Activated T-helper 1 cell treated with anti-CD3 and anti-CD28 coated beads, Interleukin-12 subunit alpha, Interleukin-12 subunit beta, Interleukin-2, Interleukin-4 antibody, amounts not matched to agents 30 ng/mL and 10 ng/mL and 1 ng/mL, durations not matched to agents 14 hours and 24 hours and 36 hours (primary cell): Measurements from ENCODE around the gene MITF. TPM values are rescaled to one million over a fixed set of nuclear protein-coding genes. Genes with fewer than 3 reads are reported as not detected.

Experiments
- DNase-seq: peaks from one replicate; pipeline ENCODE4 v3.0.0; 2021; ENCODE audit warnings: low spot score
- H3K27ac Mint-ChIP-seq: one replicate; pipeline ENCODE4 v1.8.0; 2021; ENCODE audit warnings: mild to moderate bottlenecking, mixed read lengths
- H3K27me3 Mint-ChIP-seq: one replicate; pipeline ENCODE4 v1.8.0; 2022; ENCODE audit warnings: mild to moderate bottlenecking, moderate library complexity, mixed read lengths; ENCODE audit not compliant: insufficient read depth
- H3K36me3 Mint-ChIP-seq: one replicate; pipeline ENCODE4 v1.8.0; 2021; ENCODE audit warnings: low read depth, mixed read lengths
- H3K4me1 Mint-ChIP-seq: one replicate; pipeline ENCODE4 v1.8.0; 2021; ENCODE audit warnings: low read depth, mixed read lengths
- H3K4me3 Mint-ChIP-seq: one replicate; pipeline ENCODE4 v1.8.0; 2021; ENCODE audit warnings: mild to moderate bottlenecking, moderate library complexity, mixed read lengths
- H3K9me3 Mint-ChIP-seq: one replicate; pipeline ENCODE4 v1.8.0; 2021; ENCODE audit warnings: mixed read lengths
- intact Hi-C: fragments of 100-400 bp; cut with micrococcal nuclease; formaldehyde crosslinking; loops from one replicate; pipeline ENCODE4 v1.15.1; 2024
- total RNA-seq: library from RNA; stranded (reverse); gene quantifications from 2 replicates; pipeline ENCODE4 v1.2.3, GENCODE V29; 2022

Gene MITF
- total RNA-seq, 1 donor from 2014 or later: 0.54 TPM

DNA sequence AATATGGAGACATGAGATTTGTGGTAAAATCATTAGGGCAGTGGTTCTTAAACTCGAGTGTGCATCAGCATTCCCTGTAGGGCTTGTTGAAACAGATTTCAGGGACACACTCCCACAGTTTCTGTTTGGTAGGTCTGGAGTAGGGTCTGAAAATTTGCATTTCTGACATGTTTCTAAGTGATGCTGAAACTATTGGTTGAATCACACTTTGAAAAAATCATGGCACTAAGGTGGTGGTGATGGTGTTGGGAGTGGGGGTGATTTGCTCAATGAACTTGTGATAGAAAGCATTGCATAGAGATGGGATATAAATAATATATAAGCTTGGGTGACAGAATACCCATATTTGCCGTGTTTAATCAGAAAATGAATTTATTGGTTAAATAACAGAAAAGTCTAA lies 11.3 kb downstream of the MITF start:
- no peaks in the 10 kb centered on the region for H3K36me3 Mint-ChIP-seq
- DNase-seq: no peak
- no peaks in the 10 kb centered on the region for H3K9me3 Mint-ChIP-seq
- H3K27ac Mint-ChIP-seq: no peak overlapping the region
- H3K4me1 Mint-ChIP-seq: no peaks in the 10 kb centered on the region
- no peak overlapping the region for H3K4me3 Mint-ChIP-seq
- no peaks in the 10 kb centered on the region for H3K27me3 Mint-ChIP-seq
- intact Hi-C loops: no loop called here

DNA sequence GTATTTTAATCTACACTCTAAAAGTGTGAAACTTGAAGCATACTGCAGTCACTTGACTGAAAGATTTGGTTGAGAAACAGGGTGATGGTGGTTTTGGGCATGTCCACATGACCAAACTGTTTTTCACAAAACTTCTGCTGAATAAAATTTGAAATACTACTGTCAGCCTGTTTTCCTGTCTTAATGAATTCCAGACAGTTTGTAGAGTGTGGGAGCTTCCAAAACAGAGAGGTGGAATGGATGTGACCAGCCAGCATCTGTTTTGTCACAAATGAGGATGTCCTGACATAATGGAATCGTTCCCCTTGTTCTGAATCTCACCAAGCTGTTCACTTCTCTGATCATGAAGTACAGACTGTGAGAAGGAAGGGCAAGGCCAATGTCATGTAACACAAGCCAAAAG lies 11.8 kb downstream of the MITF start:
- no peak for DNase-seq
- no peak overlapping the region for H3K27ac Mint-ChIP-seq
- no peak overlapping the region for H3K4me3 Mint-ChIP-seq
- no peaks in the 10 kb centered on the region for H3K4me1 Mint-ChIP-seq
- H3K9me3 Mint-ChIP-seq: no peaks in the 10 kb centered on the region
- no peaks in the 10 kb centered on the region for H3K36me3 Mint-ChIP-seq
- H3K27me3 Mint-ChIP-seq: no peaks in the 10 kb centered on the region
- intact Hi-C loops: no loop called here

DNA sequence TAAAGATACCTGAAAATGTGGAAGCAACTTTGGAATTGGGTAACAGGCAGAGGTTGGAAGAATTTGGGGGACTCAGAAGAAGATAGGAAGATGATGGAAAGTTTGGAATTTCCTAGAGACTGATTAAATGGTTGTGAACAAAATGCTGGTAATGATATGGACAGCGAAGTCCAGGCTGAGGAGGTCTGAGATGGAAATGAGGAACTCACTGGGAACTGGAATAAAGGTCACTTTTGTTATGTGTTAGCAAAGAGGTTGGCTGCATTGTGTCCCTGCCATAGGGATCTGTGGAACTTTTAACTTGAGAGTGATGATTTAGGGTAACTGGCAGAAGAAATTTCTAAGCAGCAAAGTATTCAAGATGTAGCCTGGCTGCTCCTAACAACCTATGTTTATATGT lies 13.0 kb downstream of the MITF start:
- no peak overlapping the region for H3K4me3 Mint-ChIP-seq
- intact Hi-C loops: no loop called here
- H3K27ac Mint-ChIP-seq: no peak overlapping the region
- DNase-seq: no peak
- no peaks in the 10 kb centered on the region for H3K27me3 Mint-ChIP-seq
- H3K9me3 Mint-ChIP-seq: no peaks in the 10 kb centered on the region
- H3K4me1 Mint-ChIP-seq: no peaks in the 10 kb centered on the region
- H3K36me3 Mint-ChIP-seq: no peaks in the 10 kb centered on the region

DNA sequence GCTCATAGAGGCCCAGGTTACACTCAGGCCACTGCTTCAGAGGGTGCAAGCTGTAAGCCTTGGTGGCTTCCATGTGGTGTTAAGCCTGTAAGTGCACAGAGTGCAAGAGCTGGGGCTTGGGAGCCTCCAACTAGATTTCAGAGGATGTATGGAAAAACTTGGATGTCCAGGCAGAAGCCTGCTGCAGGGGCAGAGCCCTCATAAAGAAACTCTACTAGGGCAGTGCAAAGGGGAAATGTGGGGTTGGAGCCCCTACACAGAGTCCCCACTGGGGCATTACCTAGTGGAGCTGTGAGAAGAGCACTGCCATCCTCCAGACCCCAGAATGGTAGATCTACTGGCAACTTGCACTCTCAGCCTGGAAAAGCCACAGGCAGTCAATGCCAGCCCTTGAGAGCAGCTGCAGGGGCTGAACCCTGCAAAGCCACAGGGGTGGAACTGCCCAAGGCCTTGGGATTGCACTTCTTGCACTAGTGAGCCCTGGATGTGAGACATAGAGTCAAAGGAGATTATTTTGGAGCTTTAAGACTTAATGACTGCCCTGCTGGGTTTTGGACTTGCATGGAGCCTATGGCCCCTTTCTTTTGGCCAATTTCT lies 14.0 kb downstream of the MITF start:
- no peak overlapping the region for H3K27ac Mint-ChIP-seq
- no peak overlapping the region for H3K4me3 Mint-ChIP-seq
- no peaks in the 10 kb centered on the region for H3K27me3 Mint-ChIP-seq
- no peaks in the 10 kb centered on the region for H3K36me3 Mint-ChIP-seq
- intact Hi-C loops: no loop called here
- DNase-seq: no peak
- no peaks in the 10 kb centered on the region for H3K9me3 Mint-ChIP-seq
- H3K4me1 Mint-ChIP-seq: no peaks in the 10 kb centered on the region

DNA sequence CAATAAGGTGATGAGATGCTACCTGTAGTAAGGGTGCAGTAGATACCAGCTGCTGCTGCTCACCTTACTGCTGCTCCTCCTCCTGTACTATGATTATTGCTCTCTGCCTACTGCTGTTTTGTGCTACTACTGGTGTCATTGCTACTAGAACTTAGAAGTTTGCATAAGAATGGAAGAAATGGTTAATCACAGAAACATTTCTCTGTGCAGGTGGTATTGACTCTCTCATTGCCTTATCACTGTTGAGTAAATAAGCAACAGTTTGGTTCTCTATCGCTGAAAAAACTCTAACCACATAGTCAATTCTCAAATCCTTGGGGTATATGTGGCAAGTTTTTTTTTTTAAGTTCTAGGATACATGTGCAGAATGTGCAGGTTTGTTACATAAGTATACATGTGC lies 16.5 kb downstream of the MITF start:
- H3K4me1 Mint-ChIP-seq: no peaks in the 10 kb centered on the region
- H3K4me3 Mint-ChIP-seq: no peak overlapping the region
- H3K27ac Mint-ChIP-seq: no peak overlapping the region
- no peaks in the 10 kb centered on the region for H3K36me3 Mint-ChIP-seq
- no peaks in the 10 kb centered on the region for H3K9me3 Mint-ChIP-seq
- DNase-seq: no peak
- intact Hi-C loops: no loop called here
- no peaks in the 10 kb centered on the region for H3K27me3 Mint-ChIP-seq

DNA sequence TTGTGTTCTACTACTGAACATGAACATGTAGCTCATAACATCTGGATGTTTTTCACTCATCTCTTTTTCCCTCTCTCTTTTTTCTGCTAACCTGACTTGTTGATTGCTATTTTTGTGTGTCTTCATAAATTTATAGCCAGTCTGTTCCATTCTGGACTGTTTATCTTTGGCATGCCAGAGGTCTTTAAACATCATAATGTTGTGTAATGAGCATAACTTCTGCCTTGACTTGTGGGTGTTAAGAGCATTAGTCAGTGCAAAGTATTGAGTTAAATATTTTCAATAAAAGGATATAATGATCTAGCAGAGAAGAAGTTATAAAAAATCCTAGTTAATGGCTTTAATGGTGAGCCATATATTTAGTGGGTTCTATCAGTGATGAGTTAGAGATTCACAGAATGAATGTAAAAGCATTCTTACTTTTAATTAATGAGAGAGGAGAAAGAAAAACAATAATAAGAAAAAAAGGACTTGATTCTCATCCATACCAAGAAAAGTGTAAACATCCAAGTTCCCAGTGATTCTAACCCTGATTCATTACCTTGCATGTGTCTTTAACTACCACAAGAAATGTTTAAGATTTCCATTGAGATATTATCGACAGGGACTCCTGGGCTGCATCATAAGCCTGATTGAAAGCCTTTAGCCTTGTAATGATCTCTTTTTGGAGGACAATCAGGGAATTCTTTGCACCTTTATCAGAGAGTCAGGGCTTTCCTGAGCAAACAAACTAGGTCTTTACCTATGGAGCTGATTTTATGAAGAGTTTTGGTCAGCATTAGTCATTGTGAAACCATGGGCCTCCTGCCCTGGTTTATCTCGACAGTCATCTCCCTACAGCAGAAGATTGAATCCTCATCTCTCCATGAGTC lies 22.9 kb downstream of the MITF start:
- peaks cover 2% of the 10 kb centered on the region for H3K27me3 Mint-ChIP-seq

DNA sequence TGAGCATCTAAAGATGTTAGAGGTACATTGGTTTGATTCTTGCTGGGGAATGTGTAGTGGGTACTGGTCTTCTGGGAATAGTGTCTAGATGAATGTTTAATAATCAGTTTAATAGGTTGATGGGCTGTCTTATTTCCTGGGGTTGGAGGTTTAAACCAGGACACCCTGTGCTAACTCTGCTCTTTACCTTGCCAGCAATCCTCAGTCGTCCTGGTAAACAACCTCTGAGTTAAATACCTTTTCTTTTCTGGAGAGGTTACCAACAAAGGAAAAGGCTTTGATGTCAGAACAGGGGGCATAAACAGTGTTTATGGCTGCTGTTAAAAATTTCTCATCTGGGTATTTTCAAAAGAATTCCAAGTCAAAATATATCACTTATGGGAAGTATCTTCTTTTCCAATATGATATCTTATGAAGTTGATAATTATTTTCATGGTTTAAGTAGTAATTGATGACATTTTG lies 23.5 kb downstream of the MITF start:
- H3K9me3 Mint-ChIP-seq: no peaks in the 10 kb centered on the region
- intact Hi-C loops: no loop called here
- no peaks in the 10 kb centered on the region for H3K36me3 Mint-ChIP-seq
- DNase-seq: no peak
- no peak overlapping the region for H3K27ac Mint-ChIP-seq
- H3K4me1 Mint-ChIP-seq: no peaks in the 10 kb centered on the region
- H3K27me3 Mint-ChIP-seq: peaks cover 2% of the 10 kb centered on the region
- H3K4me3 Mint-ChIP-seq: no peak overlapping the region

More for the DNA sequence above, 22.9 kb downstream of the MITF start:
- Mint-ChIP-seq H3K27ac (no peak overlapping the region), H3K9me3 (no peaks in the 10 kb centered on the region), H3K4me3 (no peak overlapping the region), H3K36me3 (no peaks in the 10 kb centered on the region), H3K4me1 (no peaks in the 10 kb centered on the region)
- no peak for DNase-seq
- intact Hi-C loops: no loop called here

DNA sequence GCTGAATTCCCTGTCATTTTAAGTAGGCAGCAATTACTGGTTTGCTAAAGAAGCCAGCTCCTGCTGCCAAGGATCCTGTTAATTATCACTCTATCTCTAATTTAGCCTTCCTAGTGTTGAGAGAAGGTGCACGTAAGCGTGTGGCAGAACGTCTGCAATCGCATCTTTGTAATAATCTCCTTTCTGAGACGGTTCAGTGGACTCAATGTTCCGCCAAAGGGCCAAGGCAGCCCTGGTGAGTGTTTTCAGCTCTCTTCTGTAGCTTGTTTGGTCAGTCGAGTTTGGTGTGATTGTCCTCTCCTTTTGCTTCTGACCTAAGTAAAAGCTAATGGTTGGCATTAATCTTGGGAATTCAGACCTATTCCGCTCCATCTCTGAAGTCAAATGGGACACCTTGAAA lies 24.2 kb downstream of the MITF start:
- no peaks in the 10 kb centered on the region for H3K36me3 Mint-ChIP-seq
- no peak overlapping the region for H3K27ac Mint-ChIP-seq
- no peak for DNase-seq
- H3K9me3 Mint-ChIP-seq: no peaks in the 10 kb centered on the region
- intact Hi-C loops: no loop called here
- H3K4me3 Mint-ChIP-seq: no peak overlapping the region
- peaks cover 2% of the 10 kb centered on the region for H3K27me3 Mint-ChIP-seq
- H3K4me1 Mint-ChIP-seq: no peaks in the 10 kb centered on the region

DNA sequence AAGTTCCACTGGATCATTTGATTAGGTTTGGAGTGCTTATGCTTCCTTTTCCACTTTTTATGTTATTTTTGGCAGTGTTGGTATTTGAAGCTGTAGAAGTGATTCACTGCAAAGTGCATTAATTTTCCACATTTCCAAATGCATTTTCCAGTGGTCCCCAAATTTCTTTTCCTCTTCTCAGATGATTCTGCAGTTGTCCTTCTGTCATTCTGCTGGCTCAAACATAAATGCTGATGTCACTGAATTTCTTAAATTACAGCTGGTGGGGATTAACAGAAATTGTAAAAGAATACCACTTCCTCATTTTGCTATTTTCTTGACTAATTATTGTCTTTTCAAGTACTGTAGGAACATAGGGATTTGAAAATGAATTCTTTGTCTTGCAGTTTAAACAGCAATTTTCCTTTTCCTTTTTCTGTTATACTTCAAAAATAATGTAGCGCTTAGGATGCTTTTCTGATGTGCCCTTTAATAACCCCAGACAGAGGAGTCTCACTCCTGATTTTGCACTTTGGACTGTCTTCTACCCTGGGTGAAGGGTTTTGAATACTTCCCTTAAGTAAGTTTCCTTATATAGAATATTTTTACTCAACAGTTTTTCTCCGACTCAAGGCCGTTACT lies 25.0 kb downstream of the MITF start:
- Mint-ChIP-seq H3K27ac (no peak overlapping the region), H3K36me3 (no peaks in the 10 kb centered on the region)
- intact Hi-C loops: no loop called here

DNA sequence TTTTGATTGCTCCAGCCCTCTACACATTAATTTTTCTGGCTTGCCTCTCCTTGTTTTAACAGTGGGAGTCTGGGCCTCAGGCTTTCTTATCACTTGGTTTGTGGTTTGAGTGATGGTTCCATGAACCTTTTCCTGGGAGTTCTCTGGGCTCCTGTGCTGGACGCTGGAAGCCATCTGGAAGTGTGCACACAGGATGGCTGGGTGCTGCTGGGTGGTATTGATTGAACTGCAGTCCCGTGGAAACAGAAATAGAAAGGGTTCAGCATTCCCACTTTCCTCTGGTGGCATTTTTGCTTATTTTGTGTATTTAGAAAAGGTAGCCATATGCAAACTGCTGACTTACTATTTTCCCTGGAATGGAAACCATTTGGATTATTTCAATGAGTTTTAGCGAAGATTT lies 25.6 kb downstream of the MITF start:
- Mint-ChIP-seq H3K36me3 (no peaks in the 10 kb centered on the region), H3K4me1 (no peaks in the 10 kb centered on the region)
- intact Hi-C loops: no loop called here

More for the DNA sequence above, 25.0 kb downstream of the MITF start:
- Mint-ChIP-seq H3K9me3 (no peaks in the 10 kb centered on the region), H3K4me3 (no peak overlapping the region), H3K27me3 (peaks cover 2% of the 10 kb centered on the region), H3K4me1 (no peaks in the 10 kb centered on the region)
- no peak for DNase-seq

DNA sequence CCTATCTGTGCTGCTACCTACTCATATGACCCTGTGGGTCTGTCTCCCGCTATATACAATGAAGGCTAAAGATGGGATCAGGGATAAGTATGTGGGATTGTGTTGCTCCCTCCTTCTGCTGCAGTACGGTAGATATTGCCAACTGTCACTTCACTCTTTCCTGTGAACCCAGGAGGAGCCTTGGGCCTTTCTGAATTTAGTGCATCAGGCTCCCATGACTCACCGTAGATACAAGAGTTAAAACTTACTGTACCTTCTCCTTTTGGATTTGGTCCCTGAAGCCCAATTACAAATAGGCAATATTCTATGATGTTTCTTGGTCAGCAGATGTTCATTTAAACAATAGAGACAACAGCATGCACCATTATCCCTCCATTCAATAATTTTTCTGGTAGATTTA lies 27.4 kb downstream of the MITF start:
- DNase-seq: no peak
- intact Hi-C loops: no loop called here
- Mint-ChIP-seq H3K9me3 (no peaks in the 10 kb centered on the region), H3K27ac (no peak overlapping the region), H3K4me3 (no peak overlapping the region), H3K27me3 (peaks cover 2% of the 10 kb centered on the region), H3K4me1 (no peaks in the 10 kb centered on the region), H3K36me3 (no peaks in the 10 kb centered on the region)

More for the DNA sequence above, 25.6 kb downstream of the MITF start:
- Mint-ChIP-seq H3K4me3 (no peak overlapping the region), H3K9me3 (no peaks in the 10 kb centered on the region), H3K27ac (no peak overlapping the region), H3K27me3 (peaks cover 2% of the 10 kb centered on the region)
- no peak for DNase-seq

DNA sequence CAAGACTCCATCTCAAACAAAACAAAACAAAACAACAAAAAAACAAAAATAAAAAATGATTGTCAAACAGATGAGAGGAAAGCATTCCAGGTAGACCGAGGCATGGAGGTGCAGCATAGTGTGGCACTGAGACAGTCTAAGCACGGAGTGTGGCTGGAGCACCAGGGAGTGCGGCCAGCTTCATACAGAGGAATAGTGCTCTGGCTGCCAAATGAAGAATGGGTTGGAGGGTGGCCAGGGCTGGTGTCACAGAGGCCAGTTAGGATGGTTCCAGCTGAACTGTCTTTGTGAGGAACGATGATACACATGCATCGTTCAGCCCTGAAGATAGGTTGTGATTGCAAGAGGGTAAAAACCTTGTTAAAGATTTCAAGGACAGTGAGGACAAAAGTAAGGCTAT lies 28.3 kb downstream of the MITF start:
- Mint-ChIP-seq H3K4me3 (no peak overlapping the region), H3K4me1 (no peaks in the 10 kb centered on the region), H3K27me3 (peaks cover 2% of the 10 kb centered on the region), H3K27ac (no peak overlapping the region), H3K9me3 (no peaks in the 10 kb centered on the region), H3K36me3 (no peaks in the 10 kb centered on the region)
- intact Hi-C loops: no loop called here
- DNase-seq: no peak

DNA sequence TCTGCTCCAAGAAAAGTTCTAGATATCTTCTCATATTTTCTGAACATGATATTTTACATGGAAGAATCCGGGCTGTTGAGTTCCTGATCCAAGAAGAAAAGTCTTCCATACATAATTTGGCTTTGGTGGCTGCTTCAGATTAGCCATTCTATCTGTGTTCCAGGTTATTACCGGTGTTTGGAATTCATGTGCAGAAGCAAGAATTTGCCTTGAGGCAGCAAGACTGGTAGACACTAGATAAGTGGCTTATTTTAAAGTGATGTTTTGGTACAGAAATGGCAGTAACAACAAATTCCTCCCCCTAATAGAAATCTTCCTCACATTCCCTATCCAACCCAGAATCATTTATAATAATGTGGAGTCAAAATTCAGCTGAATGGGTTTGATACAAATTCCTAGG lies 29.2 kb downstream of the MITF start:
- no peak for DNase-seq
- Mint-ChIP-seq H3K9me3 (no peaks in the 10 kb centered on the region), H3K27ac (no peak overlapping the region), H3K4me1 (no peaks in the 10 kb centered on the region), H3K4me3 (no peak overlapping the region), H3K27me3 (peaks cover 2% of the 10 kb centered on the region), H3K36me3 (no peaks in the 10 kb centered on the region)
- intact Hi-C loops: no loop called here
